HG03103 (cell line): Measurements from ENCODE around the gene TARM1.
"Not testable (repeated sequence)": the region's sequence is repeated elsewhere in the genome, so short reads cannot be mapped to it uniquely, and the experiment has no call there.

Source experiments
- ATAC-seq: cut with Tn5 transposase; IDR thresholded peaks from one replicate; pipeline ENCODE4 v1.9.1; 2021; ENCODE audit warnings: low read depth; ENCODE audit not compliant: unreplicated experiment

Gene TARM1

GRCh38 chr19:54036542-54036941 lies 44.6 kb downstream of the TARM1 start:
- ATAC-seq, result not testable (repeated sequence)

GRCh38 chr19:54035215-54036178 lies 45.7 kb downstream of the TARM1 start:
- ATAC-seq, result no peak

- ATAC-seq, result no peak
Measured at GRCh38 chr19:54030895-54031586, 50.1 kb downstream of the TARM1 start.

GRCh38 chr19:54029930-54030490 lies 51.2 kb downstream of the TARM1 start:
- no peak for ATAC-seq

- no peak for ATAC-seq
Measured at GRCh38 chr19:54029301-54029700, 51.9 kb downstream of the TARM1 start.

- no peak for ATAC-seq
Measured at GRCh38 chr19:54026656-54027055, 54.5 kb downstream of the TARM1 start.

GRCh38 chr19:54024660-54025059 lies 56.5 kb downstream of the TARM1 start:
- no peak for ATAC-seq

GRCh38 chr19:54023191-54023590 lies 58.0 kb downstream of the TARM1 start:
- ATAC-seq, result no peak

- ATAC-seq, result no peak
Measured at GRCh38 chr19:54021932-54022331, 59.2 kb downstream of the TARM1 start.

GRCh38 chr19:54021363-54021762 lies 59.8 kb downstream of the TARM1 start:
- ATAC-seq, result no peak
